Cardiac fibroblast (primary cell): ENCODE results near the gene ZFYVE9.

Source experiments
- DNase-seq, 2 donors: peaks; one replicate each; pipeline versions ENCODE4 v3.0.0 to v3.0.0-alpha.2; 2010; ENCODE audit warnings: low read depth in 2 of 2
- H3K4me3 ChIP-seq, 2 donors: replicated peaks in 1 of 2; 1 replicate in 1 of 2; 2 replicates in 1 of 2; pipeline ENCODE4 v1.5.1; 2011; ENCODE audit warnings: low read depth in 2 of 2, low read length in 2 of 2, mild to moderate bottlenecking in 2 of 2, moderate library complexity in 1 of 2
- TF ChIP-seq, protein P1 (sequence below): IDR thresholded peaks from one replicate; pipeline ENCODE4 v1.5.1; 2011; ENCODE audit warnings: low read depth, mild to moderate bottlenecking, low read length, inconsistent platforms

Gene ZFYVE9

DNA sequence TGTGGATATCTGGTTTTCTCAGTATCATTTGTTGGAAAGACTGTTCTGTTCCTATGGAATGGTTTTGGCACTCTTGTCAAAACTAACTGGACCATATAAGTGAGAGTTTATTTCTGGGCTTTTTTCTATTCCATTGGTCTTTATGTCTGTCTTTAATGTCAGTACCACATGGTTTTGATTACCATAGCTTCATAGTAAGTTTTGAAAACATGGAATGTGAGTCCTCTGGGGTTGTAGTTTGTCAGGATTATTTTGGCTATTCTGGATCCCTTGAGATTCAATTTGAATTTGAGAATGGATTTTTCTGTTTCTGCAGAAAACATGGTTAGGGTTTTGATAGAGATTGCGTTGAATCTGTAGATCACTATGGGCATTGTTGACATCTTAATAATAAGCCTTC lies 107.9 kb downstream of the ZFYVE9 start:
- TF ChIP-seq, protein P1, sequence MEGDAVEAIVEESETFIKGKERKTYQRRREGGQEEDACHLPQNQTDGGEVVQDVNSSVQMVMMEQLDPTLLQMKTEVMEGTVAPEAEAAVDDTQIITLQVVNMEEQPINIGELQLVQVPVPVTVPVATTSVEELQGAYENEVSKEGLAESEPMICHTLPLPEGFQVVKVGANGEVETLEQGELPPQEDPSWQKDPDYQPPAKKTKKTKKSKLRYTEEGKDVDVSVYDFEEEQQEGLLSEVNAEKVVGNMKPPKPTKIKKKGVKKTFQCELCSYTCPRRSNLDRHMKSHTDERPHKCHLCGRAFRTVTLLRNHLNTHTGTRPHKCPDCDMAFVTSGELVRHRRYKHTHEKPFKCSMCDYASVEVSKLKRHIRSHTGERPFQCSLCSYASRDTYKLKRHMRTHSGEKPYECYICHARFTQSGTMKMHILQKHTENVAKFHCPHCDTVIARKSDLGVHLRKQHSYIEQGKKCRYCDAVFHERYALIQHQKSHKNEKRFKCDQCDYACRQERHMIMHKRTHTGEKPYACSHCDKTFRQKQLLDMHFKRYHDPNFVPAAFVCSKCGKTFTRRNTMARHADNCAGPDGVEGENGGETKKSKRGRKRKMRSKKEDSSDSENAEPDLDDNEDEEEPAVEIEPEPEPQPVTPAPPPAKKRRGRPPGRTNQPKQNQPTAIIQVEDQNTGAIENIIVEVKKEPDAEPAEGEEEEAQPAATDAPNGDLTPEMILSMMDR = no peak
- DNase-seq = no peak
- no peak overlapping the region for H3K4me3 ChIP-seq

DNA sequence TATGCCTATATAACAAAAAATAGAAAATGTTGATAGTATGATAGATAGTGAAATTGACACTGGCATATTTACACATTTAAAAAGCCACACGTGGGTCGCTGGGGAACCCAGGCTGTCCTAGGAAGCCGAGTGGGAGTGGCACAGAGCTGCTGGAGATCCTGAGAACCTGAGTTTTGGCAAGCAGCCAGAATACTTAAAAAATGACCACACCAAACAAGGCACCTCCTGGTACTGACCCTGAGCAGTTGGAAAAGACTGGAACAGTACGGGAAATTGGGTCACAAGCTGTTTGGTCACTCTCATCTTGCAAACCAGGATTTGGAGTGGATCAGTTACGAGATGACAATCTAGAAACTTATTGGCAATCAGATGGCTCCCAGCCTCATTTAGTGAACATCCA lies 111.5 kb downstream of the ZFYVE9 start:
- TF ChIP-seq, protein P1 = no peak
- no peak for DNase-seq

DNA sequence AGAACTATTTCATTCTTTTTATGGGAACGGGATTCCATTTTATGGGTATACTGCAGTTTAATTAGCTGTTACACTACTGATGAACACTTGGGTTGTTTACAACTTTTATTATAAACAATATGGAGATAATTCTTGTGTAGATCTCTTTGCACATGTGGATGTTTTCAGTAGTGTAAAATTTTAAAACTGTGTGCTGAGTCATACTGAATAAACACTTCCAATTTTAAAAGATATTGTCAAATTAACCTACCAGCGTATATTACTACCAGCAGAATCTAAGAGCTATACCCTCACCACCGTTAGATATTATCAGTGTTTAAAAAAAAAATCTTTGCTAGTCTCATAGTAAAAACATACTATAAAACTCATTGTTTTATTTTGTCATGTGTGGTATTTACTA lies 118.0 kb downstream of the ZFYVE9 start:
- DNase-seq = no peak
- H3K4me3 ChIP-seq = no peak overlapping the region
- TF ChIP-seq, protein P1 = no peak

More for the DNA sequence above, 111.5 kb downstream of the ZFYVE9 start:
- H3K4me3 ChIP-seq = no peak overlapping the region

DNA sequence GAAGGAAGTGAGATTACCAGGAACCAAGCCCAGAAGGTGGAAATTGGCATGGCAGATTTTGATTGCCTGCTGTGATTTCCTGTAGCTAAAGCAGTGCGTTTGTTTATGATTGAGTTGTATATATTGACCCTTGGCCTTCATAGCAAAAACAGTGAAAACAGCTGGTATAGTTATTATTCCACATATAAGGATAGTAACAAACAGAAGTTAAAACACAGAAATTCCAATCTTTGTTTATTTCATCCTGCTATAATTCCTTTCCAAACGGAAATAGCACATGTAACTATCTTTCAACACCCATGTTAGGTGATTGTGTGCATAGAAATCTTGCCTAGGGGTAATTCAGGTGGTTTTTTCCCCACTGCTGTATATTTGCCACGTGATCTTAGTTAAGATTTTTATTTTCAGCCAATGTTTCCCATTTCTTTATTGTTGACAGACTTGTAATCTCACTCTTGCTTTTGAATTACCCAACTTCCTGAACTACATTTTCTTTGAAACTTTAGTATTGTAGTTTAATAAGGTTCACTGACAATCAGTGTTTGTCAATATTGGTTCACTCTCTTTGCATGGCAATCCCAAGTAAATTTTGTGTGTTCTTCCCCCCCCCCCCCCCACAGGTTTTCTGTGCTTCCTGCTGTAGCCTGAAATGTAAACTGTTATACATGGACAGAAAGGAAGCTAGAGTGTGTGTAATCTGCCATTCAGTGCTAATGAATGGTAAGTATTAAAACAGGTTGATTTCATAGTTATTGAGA lies 121.4 kb downstream of the ZFYVE9 start:
- no peak for DNase-seq
- TF ChIP-seq, protein P1 = no peak
- H3K4me3 ChIP-seq = no peak overlapping the region

DNA sequence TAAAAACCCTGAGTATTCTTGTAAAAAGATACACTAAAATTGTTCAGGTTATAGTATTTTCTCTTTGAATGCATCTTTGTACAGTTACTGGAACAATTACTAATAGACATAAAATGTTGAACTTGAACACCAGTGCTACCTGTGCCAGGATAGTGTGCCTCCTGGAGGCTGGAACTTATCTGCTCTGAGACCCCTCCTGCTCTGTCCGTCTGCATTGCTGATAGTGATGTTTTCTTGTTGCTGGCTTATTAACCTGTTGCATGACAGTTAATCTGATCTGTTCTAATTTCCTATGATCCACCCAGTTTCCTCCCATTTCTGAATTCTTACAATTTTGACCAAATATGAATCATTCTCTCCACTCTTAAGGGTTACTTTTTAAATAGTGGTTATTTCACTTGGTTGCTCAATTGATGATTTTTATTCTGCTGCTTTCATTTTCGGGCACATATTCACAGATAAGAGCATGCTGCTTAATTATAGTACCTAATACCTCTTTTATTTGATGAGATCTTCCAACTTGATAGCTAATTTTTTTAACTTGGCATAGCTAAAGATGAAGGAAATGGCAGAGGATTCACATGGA lies 122.7 kb downstream of the ZFYVE9 start:
- no peak overlapping the region for H3K4me3 ChIP-seq
- TF ChIP-seq, protein P1 = no peak

DNA sequence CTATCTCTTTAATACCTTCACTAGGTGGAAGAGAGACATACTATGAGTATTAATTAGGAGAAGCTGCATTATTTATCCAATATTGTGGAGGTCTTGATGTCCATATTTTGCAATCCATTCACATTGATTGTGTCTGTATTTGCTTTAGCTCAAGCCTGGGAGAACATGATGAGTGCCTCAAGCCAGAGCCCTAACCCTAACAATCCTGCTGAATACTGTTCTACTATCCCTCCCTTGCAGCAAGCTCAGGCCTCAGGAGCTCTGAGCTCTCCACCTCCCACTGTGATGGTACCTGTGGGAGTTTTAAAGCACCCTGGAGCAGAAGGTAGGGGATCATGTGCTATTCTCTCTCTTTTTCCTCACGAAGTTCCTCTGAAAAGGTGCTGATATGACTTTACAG lies 124.6 kb downstream of the ZFYVE9 start:
- TF ChIP-seq, protein P1 = no peak
- H3K4me3 ChIP-seq = no peak overlapping the region
- DNase-seq = no peak

More for the DNA sequence above, 122.7 kb downstream of the ZFYVE9 start:
- peak; percentile 7 to 33 for DNase-seq
